ENCODE results near the gene LHPP.

Gene LHPP

GRCh38 chr10:124622158-124622557 is 160.5 kb downstream of the LHPP start:
- no peak for TF ChIP-seq ESRRG (CRISPR knock-in tag; IDR thresholded peaks at IDR 0.05)
- no peak for ATAC-seq

- no peak for ATAC-seq
- TF ChIP-seq, protein P1, sequence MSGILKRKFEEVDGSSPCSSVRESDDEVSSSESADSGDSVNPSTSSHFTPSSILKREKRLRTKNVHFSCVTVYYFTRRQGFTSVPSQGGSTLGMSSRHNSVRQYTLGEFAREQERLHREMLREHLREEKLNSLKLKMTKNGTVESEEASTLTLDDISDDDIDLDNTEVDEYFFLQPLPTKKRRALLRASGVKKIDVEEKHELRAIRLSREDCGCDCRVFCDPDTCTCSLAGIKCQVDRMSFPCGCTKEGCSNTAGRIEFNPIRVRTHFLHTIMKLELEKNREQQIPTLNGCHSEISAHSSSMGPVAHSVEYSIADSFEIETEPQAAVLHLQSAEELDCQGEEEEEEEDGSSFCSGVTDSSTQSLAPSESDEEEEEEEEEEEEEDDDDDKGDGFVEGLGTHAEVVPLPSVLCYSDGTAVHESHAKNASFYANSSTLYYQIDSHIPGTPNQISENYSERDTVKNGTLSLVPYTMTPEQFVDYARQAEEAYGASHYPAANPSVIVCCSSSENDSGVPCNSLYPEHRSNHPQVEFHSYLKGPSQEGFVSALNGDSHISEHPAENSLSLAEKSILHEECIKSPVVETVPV (CRISPR knock-in tag; IDR thresholded peaks at IDR 0.05), result no peak
- TF ChIP-seq POU6F1 (CRISPR knock-in tag; IDR thresholded peaks at IDR 0.05; ENCODE audit: borderline replicate concordance, low read depth) (no peak), PATZ1 (CRISPR knock-in tag; IDR thresholded peaks at IDR 0.05; ENCODE audit: borderline replicate concordance) (no peak), ZC3H10 (CRISPR knock-in tag; IDR thresholded peaks at IDR 0.05) (no peak), PPARA (CRISPR knock-in tag; IDR thresholded peaks at IDR 0.05; ENCODE audit: borderline replicate concordance) (no peak), ZFP30 (CRISPR knock-in tag; IDR thresholded peaks at IDR 0.05) (no peak), ARNTL (CRISPR knock-in tag; IDR thresholded peaks at IDR 0.05; ENCODE audit: borderline replicate concordance, low read depth) (no peak), ISL1 (CRISPR knock-in tag; IDR thresholded peaks at IDR 0.05) (no peak), CSDC2 (CRISPR knock-in tag; IDR thresholded peaks at IDR 0.05) (no peak), CREB5 (CRISPR knock-in tag; IDR thresholded peaks at IDR 0.05; ENCODE audit: low read depth) (no peak), ZNF8 (CRISPR knock-in tag; IDR thresholded peaks at IDR 0.05) (no peak), TCF4 (CRISPR knock-in tag; IDR thresholded peaks at IDR 0.05; ENCODE audit: borderline replicate concordance) (no peak), ZFP3 (CRISPR knock-in tag; IDR thresholded peaks at IDR 0.05) (no peak)
Observed at GRCh38 chr10:124622866-124623536, 161.4 kb downstream of the LHPP start.

DNA sequence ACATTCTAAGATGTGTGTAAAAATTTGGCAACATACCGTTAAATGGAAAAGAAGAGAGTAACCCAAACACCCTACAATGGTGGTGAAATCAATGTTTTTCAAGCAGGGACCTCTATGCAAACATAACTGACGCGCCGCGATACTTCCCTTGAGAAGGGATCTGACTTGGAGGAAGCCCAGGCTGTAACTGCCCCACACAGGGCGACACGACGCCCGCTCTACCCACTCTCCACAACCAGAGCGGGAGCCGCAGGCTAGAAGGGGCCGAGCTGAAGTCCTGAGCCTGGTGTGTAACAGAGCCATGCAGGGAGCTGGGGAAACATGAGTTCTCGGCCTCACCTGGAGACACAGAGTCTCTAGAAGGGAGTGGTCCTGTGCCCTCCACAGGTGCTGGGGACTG is 162.4 kb downstream of the LHPP start:
- no peak for ATAC-seq
- no peak for TF ChIP-seq CSDC2 (CRISPR knock-in tag; IDR thresholded peaks at IDR 0.05)
- no peak for TF ChIP-seq GLIS3 (CRISPR knock-in tag; IDR thresholded peaks at IDR 0.05)
- TF ChIP-seq ZFP3 (CRISPR knock-in tag; IDR thresholded peaks at IDR 0.05), result no peak
- no peak for TF ChIP-seq ARNTL (CRISPR knock-in tag; IDR thresholded peaks at IDR 0.05; ENCODE audit: borderline replicate concordance, low read depth)
- no peak for TF ChIP-seq ZNF8 (CRISPR knock-in tag; IDR thresholded peaks at IDR 0.05)
- TF ChIP-seq ZC3H10 (CRISPR knock-in tag; IDR thresholded peaks at IDR 0.05), result no peak
- TF ChIP-seq PPARA (CRISPR knock-in tag; IDR thresholded peaks at IDR 0.05; ENCODE audit: borderline replicate concordance), result no peak
- TF ChIP-seq ISL1 (CRISPR knock-in tag; IDR thresholded peaks at IDR 0.05), result no peak
- TF ChIP-seq, protein P1 (CRISPR knock-in tag; IDR thresholded peaks at IDR 0.05), result no peak
- no peak for TF ChIP-seq OSR1 (CRISPR knock-in tag; IDR thresholded peaks at IDR 0.05)

- ATAC-seq, result no peak
Observed at GRCh38 chr10:124624466-124624865, 162.8 kb downstream of the LHPP start.

More at GRCh38 chr10:124624466-124624865, 162.8 kb downstream of the LHPP start:
- TF ChIP-seq CSDC2 (CRISPR knock-in tag; IDR thresholded peaks at IDR 0.05) (no peak), ARNTL (CRISPR knock-in tag; IDR thresholded peaks at IDR 0.05; ENCODE audit: borderline replicate concordance, low read depth) (no peak), ZC3H10 (CRISPR knock-in tag; IDR thresholded peaks at IDR 0.05) (no peak), OSR1 (CRISPR knock-in tag; IDR thresholded peaks at IDR 0.05) (no peak), SNAI2 (CRISPR knock-in tag; IDR thresholded peaks at IDR 0.05) (no peak), ZFP3 (CRISPR knock-in tag; IDR thresholded peaks at IDR 0.05) (no peak), PPARA (CRISPR knock-in tag; IDR thresholded peaks at IDR 0.05; ENCODE audit: borderline replicate concordance) (no peak), ESRRG (CRISPR knock-in tag; IDR thresholded peaks at IDR 0.05) (no peak), ZNF565 (CRISPR knock-in tag; conservative IDR thresholded peaks at IDR 0.05; ENCODE audit: low read depth) (no peak), GLIS3 (CRISPR knock-in tag; IDR thresholded peaks at IDR 0.05) (no peak), RARB (CRISPR knock-in tag; IDR thresholded peaks at IDR 0.05) (no peak), POU6F1 (CRISPR knock-in tag; IDR thresholded peaks at IDR 0.05; ENCODE audit: borderline replicate concordance, low read depth) (no peak), BACH2 (CRISPR knock-in tag; IDR thresholded peaks at IDR 0.05; ENCODE audit: borderline replicate concordance) (no peak)

Data from SK-N-SH treated with all-trans-retinoic acid at 6 μM for 48 hours (cell line).